SK-N-SH treated with all-trans-retinoic acid at 6 μM for 48 hours (cell line): Measurements from ENCODE around the gene TUT1.

ENCODE experiments used
- ATAC-seq: fragments of 200-7000 bp; cut with Tn5 transposase; 3 replicates; pipeline ENCODE4 v1.9.1; 2020; ENCODE audit warnings: mild to moderate bottlenecking, moderate library complexity
- ARNTL ChIP-seq: fragments of 450-650 bp; formaldehyde crosslinking; IDR thresholded peaks from 2 replicates; pipeline ENCODE4 v1.5.0; 2020; ENCODE audit warnings: low read depth, mild to moderate bottlenecking, moderate library complexity, borderline replicate concordance
- BACH2 ChIP-seq: fragments of 250-450 bp; sonication (Bioruptor Pico); IDR thresholded peaks from 2 replicates; pipeline ENCODE4 v1.9.0; 2021; ENCODE audit warnings: mild to moderate bottlenecking, borderline replicate concordance
- CSDC2 ChIP-seq: fragments of 250-450 bp; sonication (Bioruptor Pico); IDR thresholded peaks from 2 replicates; pipeline ENCODE4 v1.5.0; 2020; ENCODE audit warnings: mild to moderate bottlenecking, moderate library complexity
- ESRRG ChIP-seq: fragments of 250-450 bp; sonication (Bioruptor Pico); IDR thresholded peaks from 2 replicates; pipeline ENCODE4 v1.6.1; 2021; ENCODE audit warnings: mild to moderate bottlenecking
- GLIS3 ChIP-seq: fragments of 250-450 bp; sonication (Bioruptor Pico); IDR thresholded peaks from 2 replicates; pipeline ENCODE4 v1.5.0; 2020; ENCODE audit warnings: mild to moderate bottlenecking, moderate library complexity
- ISL1 ChIP-seq: fragments of 250-450 bp; sonication (Bioruptor Pico); IDR thresholded peaks from 2 replicates; pipeline ENCODE4 v2.1.2; 2022; ENCODE audit warnings: mild to moderate bottlenecking, moderate library complexity
- OSR1 ChIP-seq: fragments of 250-450 bp; sonication (Bioruptor Pico); IDR thresholded peaks from 2 replicates; pipeline ENCODE4 v1.8.0; 2022; ENCODE audit warnings: moderate library complexity, mild to moderate bottlenecking, inconsistent platforms
- SNAI2 ChIP-seq: fragments of 250-450 bp; sonication (Bioruptor Pico); IDR thresholded peaks from 2 replicates; pipeline ENCODE4 v1.5.0; 2020; ENCODE audit warnings: mild to moderate bottlenecking, moderate library complexity
- TCF4 ChIP-seq: fragments of 250-450 bp; sonication (Bioruptor Pico); IDR thresholded peaks from 2 replicates; pipeline ENCODE4 v1.8.0; 2021; ENCODE audit warnings: mild to moderate bottlenecking, moderate library complexity, borderline replicate concordance
- TOX ChIP-seq: fragments of 250-450 bp; sonication (Bioruptor Pico); IDR thresholded peaks from 2 replicates; pipeline ENCODE4 v1.8.0; 2021; ENCODE audit warnings: mild to moderate bottlenecking, moderate library complexity, borderline replicate concordance
- TSHZ2 ChIP-seq: fragments of 250-450 bp; sonication (Bioruptor Pico); IDR thresholded peaks from 2 replicates; pipeline ENCODE4 v1.5.0; 2020; ENCODE audit warnings: mild to moderate bottlenecking, moderate library complexity
- ZFP3 ChIP-seq: fragments of 250-450 bp; sonication (Bioruptor Pico); IDR thresholded peaks from 2 replicates; pipeline ENCODE4 v1.5.0; 2020; ENCODE audit warnings: mild to moderate bottlenecking, moderate library complexity
- ZFP30 ChIP-seq: fragments of 450-650 bp; formaldehyde crosslinking; IDR thresholded peaks from 2 replicates; pipeline ENCODE4 v1.5.0; 2022; ENCODE audit warnings: mild to moderate bottlenecking, moderate library complexity
- ZNF565 ChIP-seq: fragments of 450-650 bp; formaldehyde crosslinking; conservative IDR thresholded peaks from 2 replicates; pipeline ENCODE4 v1.5.0; 2020; ENCODE audit warnings: low read depth, mild to moderate bottlenecking, moderate library complexity
- TF ChIP-seq, protein P1 (sequence below): fragments of 250-450 bp; sonication (Bioruptor Pico); IDR thresholded peaks from 2 replicates; pipeline ENCODE4 v1.8.0; 2020; ENCODE audit warnings: mild to moderate bottlenecking, moderate library complexity, borderline replicate concordance
- TF ChIP-seq, protein P2 (sequence below): fragments of 250-450 bp; sonication (Bioruptor Pico); IDR thresholded peaks from 2 replicates; pipeline ENCODE4 v1.5.1; 2021; ENCODE audit warnings: mild to moderate bottlenecking, moderate library complexity

Gene TUT1

GRCh38 chr11:62542750-62543567, 48.4 kb downstream of the TUT1 start:
- peak; percentile 16 for ATAC-seq
- TF ChIP-seq GLIS3 (CRISPR knock-in tag) (no peak), ESRRG (no peak), OSR1 (CRISPR knock-in tag) (no peak), ZFP3 (CRISPR knock-in tag) (no peak), BACH2 (CRISPR knock-in tag) (no peak), ZNF565 (CRISPR knock-in tag) (no peak), SNAI2 (CRISPR knock-in tag) (no peak), CSDC2 (CRISPR knock-in tag) (no peak), ARNTL (CRISPR knock-in tag) (no peak), TSHZ2 (CRISPR knock-in tag) (no peak)
- TF ChIP-seq, protein P1, sequence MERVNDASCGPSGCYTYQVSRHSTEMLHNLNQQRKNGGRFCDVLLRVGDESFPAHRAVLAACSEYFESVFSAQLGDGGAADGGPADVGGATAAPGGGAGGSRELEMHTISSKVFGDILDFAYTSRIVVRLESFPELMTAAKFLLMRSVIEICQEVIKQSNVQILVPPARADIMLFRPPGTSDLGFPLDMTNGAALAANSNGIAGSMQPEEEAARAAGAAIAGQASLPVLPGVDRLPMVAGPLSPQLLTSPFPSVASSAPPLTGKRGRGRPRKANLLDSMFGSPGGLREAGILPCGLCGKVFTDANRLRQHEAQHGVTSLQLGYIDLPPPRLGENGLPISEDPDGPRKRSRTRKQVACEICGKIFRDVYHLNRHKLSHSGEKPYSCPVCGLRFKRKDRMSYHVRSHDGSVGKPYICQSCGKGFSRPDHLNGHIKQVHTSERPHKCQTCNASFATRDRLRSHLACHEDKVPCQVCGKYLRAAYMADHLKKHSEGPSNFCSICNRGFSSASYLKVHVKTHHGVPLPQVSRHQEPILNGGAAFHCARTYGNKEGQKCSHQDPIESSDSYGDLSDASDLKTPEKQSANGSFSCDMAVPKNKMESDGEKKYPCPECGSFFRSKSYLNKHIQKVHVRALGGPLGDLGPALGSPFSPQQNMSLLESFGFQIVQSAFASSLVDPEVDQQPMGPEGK (CRISPR knock-in tag), result no peak

DNA sequence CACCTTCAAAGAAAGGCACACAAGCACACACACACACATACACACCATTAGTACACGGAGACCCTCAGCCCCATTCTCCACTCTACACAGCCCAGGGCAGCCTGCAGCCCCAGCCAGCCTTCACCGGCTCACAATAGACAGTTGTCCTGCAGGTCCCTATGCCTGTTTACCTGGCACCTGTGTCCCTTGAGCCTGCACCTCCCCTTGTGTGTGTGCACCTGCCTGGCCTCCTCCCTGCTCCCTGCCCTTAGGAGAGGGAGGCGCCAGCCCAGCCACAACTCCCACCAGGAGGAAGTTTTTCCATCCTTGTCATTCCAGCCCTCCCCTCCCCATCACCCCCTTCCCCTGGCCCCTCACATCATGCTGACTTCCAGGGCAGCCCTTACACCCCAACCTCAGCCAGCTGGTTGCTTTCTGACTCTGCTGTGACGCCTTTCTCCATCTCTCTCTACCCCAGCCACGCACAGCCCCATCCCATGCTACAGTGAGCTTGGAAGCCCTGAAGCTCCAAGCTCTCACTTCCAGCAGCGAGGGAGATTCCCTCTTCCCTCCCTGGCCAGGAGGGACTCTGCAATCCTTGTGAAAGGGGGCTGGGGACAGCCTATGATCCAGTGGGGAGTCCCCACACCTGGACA, 49.1 kb downstream of the TUT1 start:
- ATAC-seq, result no peak
- TF ChIP-seq CSDC2 (CRISPR knock-in tag) (no peak), ESRRG (no peak)
- TF ChIP-seq, protein P2, sequence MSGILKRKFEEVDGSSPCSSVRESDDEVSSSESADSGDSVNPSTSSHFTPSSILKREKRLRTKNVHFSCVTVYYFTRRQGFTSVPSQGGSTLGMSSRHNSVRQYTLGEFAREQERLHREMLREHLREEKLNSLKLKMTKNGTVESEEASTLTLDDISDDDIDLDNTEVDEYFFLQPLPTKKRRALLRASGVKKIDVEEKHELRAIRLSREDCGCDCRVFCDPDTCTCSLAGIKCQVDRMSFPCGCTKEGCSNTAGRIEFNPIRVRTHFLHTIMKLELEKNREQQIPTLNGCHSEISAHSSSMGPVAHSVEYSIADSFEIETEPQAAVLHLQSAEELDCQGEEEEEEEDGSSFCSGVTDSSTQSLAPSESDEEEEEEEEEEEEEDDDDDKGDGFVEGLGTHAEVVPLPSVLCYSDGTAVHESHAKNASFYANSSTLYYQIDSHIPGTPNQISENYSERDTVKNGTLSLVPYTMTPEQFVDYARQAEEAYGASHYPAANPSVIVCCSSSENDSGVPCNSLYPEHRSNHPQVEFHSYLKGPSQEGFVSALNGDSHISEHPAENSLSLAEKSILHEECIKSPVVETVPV (CRISPR knock-in tag), result no peak
- TF ChIP-seq, all 23 proteins: peak for 0

GRCh38 chr11:62540804-62541701, 50.3 kb downstream of the TUT1 start:
- no peak for TF ChIP-seq ZNF565 (CRISPR knock-in tag)
- no peak for TF ChIP-seq ESRRG
- TF ChIP-seq TOX (CRISPR knock-in tag), result no peak
- TF ChIP-seq GLIS3 (CRISPR knock-in tag), result no peak
- TF ChIP-seq TSHZ2 (CRISPR knock-in tag), result no peak
- no peak for TF ChIP-seq ZFP3 (CRISPR knock-in tag)
- TF ChIP-seq OSR1 (CRISPR knock-in tag), result no peak
- no peak for TF ChIP-seq TCF4 (CRISPR knock-in tag)
- TF ChIP-seq, protein P1 (CRISPR knock-in tag), result no peak
- TF ChIP-seq ISL1 (CRISPR knock-in tag), result no peak
- no peak for TF ChIP-seq ZFP30
- TF ChIP-seq, protein P2 (CRISPR knock-in tag), result no peak
- no peak for TF ChIP-seq SNAI2 (CRISPR knock-in tag)
- ATAC-seq, result no peak
